GM19025 (cell line): ENCODE measurements around the gene PPM1E.
"Not testable (repeated sequence)": the region's sequence is repeated elsewhere in the genome, so short reads cannot be mapped to it uniquely, and the experiment has no call there.

ENCODE experiments used
- ATAC-seq: cut with Tn5 transposase; IDR thresholded peaks from one replicate; pipeline ENCODE4 v1.9.1; 2021; ENCODE audit warnings: mild to moderate bottlenecking, low read depth, moderate library complexity; ENCODE audit not compliant: unreplicated experiment

Gene PPM1E

DNA sequence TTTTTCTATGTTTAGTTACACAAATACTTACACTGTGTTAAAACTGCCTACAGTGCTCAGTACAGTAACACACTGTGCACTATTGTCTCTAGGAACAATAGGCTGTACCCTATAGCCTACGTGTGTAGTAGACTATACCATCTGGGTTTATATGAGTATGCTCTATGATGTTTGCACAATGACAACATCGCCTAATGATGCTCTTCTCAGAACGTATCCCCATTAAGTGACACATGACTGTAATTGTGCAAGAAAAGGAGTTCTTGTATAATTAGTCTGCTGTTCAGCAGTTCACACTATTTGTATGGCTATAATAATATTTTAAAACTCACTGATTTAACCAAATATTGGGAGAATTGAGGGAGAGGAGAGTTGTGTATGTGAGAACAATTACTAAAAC lies 177.3 kb downstream of the PPM1E start:
- no peak for ATAC-seq

DNA sequence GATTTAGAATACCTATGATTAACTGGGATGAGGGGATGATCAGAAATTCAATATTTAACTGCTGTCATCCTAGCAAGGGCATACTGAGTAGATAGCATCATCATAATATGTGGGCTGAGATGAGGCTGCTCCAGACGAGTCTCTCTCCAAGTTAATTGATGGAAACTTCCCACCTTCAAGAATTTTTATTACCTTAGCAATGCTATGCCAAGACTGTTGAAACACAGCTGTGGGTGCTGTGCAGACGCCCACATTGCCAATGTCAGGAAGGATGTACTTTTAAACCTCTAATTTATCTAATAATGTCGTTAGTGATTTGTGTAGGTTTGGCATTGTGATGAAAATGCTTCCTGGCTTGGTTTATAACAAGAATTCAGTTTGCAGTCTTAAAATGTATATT lies 180.6 kb downstream of the PPM1E start:
- no peak for ATAC-seq

DNA sequence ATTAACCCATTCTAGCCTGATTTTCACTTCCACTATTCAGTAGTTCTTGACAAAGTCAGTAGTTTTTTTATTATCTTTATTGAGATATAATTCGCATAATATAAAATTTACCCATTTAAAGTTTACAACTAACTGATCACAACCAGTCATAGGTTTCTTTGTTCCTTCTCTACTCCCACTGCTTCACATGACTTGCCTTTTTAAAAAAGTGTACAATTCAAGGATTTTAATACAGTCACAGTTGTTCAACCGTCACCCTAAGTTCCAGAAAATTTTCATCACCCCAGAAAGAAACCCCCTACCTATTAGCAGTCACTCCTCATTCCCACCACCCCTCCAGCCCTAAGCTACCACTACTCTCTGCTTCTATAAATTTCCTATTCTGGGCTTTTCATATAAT lies 188.5 kb downstream of the PPM1E start:
- ATAC-seq: no peak

DNA sequence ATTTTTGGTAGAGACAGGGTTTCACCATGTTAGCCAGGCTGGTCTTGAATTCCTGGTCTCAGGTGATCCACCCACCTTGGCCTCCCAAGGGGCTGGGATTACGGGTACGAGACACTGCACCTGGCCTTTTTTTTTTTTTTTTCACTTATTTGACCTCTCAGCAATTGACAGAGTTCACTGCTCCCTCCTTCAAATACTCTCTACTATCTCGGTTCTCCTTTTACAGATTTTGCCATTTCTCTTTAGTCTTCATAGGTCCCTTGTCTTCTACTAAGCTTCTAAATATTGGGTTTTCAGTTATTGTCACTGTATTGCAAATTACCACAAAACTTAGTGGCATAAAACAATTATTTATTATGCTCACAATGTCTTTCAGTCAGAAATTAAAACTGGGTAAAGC lies 191.8 kb downstream of the PPM1E start:
- ATAC-seq: no peak

DNA sequence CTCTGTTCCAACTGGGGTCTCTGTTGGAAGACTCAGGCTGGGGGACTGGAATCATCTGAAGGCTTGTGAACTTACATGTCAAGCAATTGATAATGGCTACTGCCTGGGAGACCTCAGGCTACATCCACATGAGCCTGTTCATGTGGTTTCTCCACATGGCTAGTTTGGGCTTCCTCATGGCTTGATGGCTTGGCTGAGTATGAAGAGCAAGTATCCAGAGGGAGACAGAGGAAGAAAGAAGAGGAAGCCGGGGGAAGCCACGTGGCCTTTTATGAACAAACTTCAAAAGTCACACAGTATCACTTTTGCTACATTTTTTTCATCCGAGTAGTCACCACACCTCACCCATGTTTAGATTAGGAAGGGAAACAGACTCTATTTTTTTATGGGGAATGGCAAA lies 192.2 kb downstream of the PPM1E start:
- no peak for ATAC-seq

DNA sequence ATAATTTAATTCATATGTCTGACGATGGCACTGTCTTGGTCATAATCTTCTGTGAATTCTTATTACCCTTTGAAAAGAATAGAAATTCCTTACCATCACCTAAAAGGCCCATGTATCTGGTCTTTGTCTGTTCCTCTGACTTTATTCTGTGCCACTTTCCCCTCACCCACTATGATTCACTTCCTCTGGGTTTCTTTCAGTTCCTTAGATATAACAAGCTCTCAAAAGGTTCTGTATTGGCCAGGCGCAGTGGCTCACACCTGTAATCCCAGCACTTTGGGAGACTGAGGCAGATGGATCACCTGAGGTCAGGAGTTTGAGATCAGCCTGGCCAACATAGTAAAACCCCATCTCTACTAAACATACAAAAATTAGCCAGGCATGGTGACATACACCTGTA lies 198.7 kb downstream of the PPM1E start:
- not testable (repeated sequence) for ATAC-seq

DNA sequence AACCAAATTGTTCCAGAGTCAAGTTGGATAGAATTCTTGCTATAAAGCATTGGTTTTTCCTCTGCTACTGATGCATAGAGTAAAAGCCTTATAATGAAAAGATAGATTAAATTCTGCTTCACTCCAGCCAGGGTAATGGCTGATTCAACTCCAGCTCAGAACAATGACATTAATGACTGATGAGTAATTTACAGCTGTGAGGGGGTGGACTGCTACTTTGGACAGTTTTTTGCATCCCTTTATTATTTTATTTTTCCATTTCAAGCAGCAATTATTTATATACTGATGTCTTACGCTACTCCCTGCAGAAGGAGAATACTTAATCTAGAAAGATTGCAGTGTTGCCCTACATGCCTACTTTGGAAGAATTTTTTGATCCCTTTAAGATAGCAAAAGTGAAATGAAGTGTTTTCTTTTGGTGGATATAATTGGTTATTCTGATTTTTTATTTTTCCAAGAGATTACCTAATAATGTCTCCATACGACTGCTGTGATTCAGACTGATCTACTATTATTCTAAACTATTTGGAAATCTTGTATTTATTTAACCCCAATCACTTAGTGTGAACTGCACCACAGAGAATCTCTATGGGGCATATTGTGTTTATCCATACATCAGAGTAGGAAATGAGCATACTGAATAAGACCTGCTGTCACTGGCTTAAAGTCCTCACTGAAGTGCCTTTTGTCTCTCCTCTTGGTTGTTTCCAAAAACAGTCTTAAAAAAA lies 201.5 kb downstream of the PPM1E start:
- ATAC-seq: no peak

DNA sequence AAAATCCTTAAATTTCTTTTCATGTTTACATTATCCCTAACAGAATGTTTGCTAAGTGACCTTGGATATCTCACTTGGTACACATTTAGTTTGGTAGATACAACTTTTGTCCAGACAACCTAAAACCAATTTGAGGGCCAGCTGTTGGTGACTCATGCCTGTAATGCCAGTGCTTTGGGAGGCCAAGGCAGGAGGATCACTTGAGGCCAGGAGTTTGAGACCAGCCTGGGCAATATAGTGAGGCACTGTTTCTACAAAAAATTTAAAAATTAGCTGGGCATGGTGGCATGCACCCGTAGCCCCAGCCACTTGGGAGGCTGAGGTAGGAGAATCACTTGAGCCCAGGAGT lies 202.0 kb downstream of the PPM1E start:
- ATAC-seq: not testable (repeated sequence)

DNA sequence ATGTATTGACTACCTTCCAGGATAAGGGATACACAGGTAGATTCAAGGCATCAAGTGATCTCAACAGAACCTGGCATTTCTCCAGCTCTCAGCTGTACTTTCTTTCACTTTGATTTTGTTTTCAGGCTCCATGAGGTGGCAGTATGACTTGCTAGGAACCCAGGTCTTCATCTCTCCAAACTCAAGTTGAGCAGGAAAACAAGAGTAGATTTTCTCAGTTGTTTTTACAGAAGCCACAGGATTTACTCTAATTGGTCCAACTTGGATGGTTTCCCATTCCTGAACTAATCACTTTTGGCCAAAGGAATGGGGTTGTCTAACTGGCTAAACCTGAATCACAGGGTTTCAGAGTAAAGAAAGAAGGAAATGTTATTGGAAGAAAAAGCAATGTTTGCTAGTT lies 204.4 kb downstream of the PPM1E start:
- no peak for ATAC-seq

DNA sequence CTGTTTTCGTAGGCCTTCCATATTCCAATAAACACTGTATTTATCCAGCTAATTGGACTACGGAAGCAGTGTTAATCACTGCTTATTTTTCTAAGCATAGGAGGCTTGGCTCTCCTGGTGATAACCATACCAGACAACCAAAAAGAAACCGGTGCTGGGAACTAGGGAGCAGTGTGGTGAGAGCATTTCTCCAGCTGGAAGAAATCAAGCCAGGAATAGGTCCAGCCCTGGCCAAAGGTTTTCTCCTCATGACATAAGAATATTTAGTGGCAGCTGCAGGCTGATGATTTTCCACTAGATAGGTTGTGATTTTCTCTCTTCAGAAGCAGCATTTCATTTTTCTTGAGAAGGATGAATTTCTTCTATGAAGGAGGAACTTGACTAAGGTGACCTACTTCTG lies 209.6 kb downstream of the PPM1E start:
- ATAC-seq: no peak

DNA sequence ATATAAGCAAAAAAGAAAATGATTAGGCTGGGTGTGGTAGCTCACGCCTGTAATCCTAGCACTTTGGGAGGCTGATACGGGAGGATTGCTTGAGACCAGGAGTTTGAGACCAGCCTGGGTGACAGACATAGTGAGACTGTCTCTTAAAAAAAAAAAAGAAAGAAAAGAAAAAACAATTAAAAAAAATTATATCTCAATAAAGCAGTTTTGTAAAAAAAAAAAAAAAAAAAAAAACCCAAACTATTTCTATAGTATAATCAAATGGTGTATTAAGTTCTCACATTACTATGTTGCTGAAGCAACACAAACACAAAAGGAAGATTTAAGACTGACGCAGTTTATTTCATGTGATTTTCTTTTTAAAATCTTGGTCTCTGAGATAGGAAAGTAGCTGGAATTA lies 210.6 kb downstream of the PPM1E start:
- no peak for ATAC-seq

DNA sequence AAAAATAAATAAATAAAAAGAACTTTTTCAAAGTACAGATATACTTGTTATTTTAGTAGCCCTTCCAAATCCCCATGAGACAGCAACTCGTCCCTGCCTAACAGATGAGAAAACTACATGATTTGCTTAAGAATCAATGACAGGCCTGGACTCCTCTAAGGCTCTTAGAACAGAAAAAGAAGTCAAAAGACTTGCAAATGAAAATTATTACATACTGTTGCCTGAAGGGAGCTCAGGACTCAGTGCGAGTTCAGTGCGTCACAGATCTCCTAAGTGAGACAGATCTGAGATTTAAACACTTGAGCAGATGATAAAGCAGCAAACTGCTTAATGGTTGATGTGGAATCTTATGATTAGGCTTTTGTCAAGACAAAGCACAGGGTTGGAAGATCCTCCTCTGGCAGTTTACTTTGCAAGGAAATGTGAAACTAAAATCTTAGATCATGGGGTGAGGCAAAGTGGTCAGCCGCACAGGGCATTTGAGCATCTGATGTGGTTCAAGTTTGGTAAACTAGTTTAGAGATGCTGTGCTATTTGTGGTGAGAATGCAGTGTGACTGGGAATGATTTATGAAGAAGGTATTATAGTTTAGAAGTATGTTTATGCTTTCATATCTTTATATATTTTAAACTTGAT lies 212.9 kb downstream of the PPM1E start:
- ATAC-seq: no peak

DNA sequence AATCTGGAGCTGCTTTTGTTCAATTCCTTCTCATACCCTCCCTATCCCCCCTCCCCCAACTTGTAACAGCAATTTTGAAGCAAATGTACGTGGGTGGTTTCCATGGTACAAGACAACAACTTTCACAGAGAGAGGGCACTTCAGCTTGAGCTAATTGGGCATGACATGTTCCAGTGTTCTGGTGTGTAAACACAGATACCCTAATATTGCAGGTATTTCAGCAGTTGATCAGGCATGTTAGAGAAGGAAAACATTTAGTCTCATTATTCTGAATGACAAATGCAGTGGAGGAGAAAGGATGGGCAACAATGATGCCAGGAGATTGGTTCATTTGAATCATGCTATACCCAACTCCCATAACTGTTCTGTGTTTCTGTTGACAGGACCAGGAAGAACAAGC lies 213.5 kb downstream of the PPM1E start:
- no peak for ATAC-seq

DNA sequence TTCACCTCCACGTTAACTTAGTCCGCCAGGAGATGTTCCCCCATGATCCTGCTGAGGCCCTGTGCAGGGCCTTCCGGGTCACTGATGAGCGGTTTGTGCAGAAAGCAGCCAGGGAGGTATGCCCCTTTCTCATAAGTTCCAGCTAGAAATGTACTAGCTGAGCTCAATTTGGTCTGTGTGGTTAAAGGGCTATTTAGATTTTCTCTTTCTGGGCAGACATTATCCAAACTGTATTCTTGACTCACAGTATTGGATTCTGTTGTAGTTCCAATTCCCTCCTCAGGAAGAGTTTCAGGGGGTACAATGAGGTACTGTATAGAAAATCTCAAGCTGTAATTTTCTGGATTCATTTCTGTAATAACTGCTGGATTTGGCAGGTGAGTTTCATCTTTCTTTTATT lies 214.0 kb downstream of the PPM1E start:
- no peak for ATAC-seq

DNA sequence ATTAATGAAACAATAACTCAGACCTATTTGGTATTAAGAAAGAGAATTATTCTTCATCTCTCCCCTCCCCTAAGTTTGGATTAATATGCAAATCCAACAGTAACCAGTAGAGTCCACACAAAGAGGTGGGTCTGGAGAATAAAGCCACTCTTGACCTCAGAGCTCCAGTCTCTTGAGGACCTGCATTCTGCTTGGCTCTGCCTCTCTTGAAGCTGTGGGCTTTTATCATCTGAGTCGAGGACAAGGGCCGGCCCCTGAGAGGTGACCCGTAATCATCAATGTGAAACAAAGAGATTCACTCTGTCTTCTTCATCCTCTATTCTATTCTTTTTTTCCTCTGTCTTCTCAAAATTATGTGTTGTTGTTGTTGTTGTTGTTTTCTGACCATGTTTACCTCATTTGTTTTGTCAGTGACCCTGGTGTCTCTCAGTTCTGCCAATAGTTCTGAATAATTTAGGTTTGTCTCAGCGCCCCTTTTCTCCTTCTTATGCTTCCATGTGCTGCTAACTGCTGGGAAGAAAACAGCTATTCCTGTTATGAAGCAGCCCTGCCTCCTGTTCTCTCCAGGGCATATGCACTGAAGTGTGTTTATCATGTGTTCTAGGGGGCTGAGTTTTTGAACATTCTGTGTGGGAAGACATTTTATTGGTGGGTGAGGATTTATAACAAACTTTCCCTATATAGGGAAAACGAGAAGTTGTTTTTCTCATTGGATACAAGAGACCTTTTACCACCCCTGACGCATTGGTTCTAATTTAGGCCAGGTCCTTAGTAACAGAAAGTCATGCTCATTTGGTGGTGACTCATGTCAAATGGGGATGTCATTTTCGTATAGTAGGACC lies 215.2 kb downstream of the PPM1E start:
- no peak for ATAC-seq

DNA sequence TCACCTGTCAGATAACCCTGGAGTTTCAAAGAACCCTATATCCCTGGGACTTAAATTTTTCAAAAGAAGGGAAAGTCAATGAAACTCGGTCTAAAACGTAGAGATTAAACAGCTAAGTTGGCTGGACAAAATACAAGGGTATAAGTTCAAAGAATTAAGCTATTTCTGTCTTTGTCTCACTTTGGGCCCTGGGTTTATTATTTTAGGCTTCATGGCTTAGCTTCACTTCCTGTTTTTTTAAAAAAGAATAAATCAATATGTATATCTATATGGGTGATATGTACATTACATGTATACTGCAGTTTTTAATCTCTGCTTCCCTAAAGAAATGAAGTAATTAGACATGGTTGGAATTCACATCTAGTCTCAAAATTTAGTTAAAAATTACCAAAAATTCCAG lies 218.7 kb downstream of the PPM1E start:
- no peak for ATAC-seq

DNA sequence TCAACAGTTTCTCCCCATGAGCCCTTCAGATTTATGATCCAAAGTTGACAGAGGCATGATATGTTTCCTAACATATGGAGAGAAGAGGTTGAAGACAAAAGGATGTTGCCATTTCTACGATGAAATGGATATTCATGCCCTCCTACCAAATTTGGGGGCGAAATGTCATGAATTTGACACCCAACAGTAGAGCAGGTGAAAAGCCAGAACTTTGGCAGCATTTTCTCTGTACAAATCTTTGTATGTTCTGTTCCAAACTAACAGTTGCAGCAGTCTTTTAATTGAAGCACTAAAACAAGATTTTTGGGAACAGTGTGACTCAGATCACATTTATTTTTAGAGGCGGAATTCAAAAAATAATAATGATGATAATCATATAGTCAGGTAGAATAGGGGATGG lies 220.9 kb downstream of the PPM1E start:
- ATAC-seq: no peak

DNA sequence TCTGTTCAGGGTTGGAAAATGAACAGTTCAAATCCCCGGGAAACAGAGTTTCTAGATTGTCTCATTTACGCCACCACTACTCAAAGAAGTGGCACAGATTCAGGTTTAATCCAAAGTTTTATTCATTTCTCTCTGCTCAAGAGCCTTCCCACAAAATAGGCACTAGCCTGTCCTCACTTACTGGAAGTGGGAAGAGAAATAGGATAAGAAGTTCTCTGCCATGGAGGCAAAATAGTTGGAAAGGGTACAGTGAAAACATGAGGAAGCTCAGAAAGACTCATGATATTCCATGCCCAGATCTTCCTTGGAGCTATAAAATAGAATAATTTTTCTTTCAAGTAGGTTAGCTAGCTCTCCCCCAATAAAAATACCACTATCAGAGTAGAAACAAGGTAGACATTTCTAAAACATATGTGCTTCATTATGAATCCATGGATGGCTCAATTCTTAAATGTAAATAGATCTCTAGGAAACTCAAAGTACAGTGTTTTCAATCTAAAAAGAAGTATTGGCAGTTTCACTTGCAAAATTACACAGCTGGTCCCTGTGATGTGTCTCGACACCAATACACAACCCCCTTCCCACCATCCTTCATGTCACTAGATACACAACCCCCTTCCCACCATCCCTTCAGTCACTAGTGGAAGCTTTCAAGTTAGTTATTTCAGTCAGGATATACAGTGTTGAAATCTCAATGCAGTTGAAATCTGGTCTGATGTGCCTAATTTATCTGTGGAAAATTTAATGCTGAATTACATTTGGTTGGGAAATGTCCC lies 225.2 kb downstream of the PPM1E start:
- no peak for ATAC-seq

DNA sequence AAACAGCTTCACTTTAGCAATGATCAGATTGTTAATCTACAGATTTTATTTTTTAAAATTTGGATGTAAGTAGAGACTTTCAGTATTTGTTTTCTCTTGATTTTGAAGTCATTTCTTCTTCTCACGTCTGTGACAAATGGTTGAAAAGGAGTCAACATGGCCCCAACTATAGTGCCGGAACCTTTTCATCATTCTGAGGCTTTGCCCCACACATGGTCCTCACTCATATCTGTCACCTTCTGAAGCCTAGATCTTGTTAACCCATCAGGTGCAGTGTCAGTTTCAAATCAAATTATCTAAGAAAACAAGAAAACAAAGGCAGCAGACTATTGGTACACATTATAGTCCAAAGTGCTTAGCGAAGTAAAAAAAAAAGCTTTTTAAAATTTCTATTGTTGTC lies 227.0 kb downstream of the PPM1E start:
- ATAC-seq: no peak

DNA sequence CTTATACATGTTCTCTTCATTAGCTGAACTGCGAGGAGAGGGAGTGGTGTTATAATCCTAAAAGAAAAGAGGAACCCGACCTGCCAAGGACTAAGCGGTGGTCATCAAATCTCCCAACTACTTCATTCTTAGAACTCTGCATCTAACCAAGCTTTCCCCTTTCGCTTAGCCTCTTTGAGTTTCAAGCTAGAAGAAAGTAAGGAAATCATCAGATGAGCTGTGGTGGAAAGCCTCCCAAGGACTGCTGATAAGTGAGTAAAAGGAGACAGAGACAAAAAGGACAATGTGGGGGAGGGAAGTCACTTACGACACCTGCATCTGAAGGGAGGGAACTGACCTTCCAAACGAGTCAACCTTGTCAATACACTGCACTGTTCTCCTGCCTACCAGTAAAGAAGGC lies 229.7 kb downstream of the PPM1E start:
- ATAC-seq: no peak

DNA sequence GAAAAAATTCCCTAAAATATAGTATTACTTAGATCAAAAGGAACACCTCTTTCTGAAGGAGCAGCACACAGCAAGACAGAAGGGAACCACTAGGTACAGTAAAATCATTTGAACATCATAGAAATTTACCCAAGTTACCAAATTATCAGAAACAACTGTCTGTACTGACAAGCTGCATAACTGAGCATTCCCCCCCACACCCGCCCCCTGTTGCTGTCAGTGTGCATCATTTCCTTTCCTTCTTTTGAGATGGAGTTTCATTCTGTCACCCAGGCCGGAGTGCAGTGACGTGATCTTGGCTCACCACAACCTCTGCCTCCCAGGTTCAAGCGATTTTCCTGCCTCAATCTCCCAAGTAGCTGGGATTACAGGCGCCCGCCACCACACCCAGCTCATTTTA lies 230.3 kb downstream of the PPM1E start:
- no peak for ATAC-seq
